HG02588 (cell line): ENCODE measurements around the gene TNFSF4.
"Not testable (repeated sequence)": the region's sequence is repeated elsewhere in the genome, so short reads cannot be mapped to it uniquely, and the experiment has no call there.

ENCODE experiments used
- ATAC-seq: cut with Tn5 transposase; IDR thresholded peaks from one replicate; pipeline ENCODE4 v1.9.1; 2021; ENCODE audit warnings: mild to moderate bottlenecking, moderate library complexity; ENCODE audit not compliant: unreplicated experiment

TNFSF4 gene

GRCh38 chr1:173168941-173169340, 38.2 kb downstream of the TNFSF4 start:
- no peak for ATAC-seq

GRCh38 chr1:173164686-173165085, 42.4 kb downstream of the TNFSF4 start:
- no peak for ATAC-seq

GRCh38 chr1:173164178-173164577, 43.0 kb downstream of the TNFSF4 start:
- no peak for ATAC-seq

- ATAC-seq: no peak
These were observed 43.9 kb downstream of the TNFSF4 start for GRCh38 chr1:173163222-173163621.

GRCh38 chr1:173162601-173163000, 44.5 kb downstream of the TNFSF4 start:
- no peak for ATAC-seq

- ATAC-seq: no peak
These were observed 45.5 kb downstream of the TNFSF4 start for GRCh38 chr1:173161510-173162221.

GRCh38 chr1:173153964-173154363, 53.2 kb downstream of the TNFSF4 start:
- ATAC-seq: not testable (repeated sequence)

GRCh38 chr1:173153503-173153902, 53.6 kb downstream of the TNFSF4 start:
- ATAC-seq: no peak

GRCh38 chr1:173152598-173152997, 54.5 kb downstream of the TNFSF4 start:
- no peak for ATAC-seq

GRCh38 chr1:173150795-173151194, 56.3 kb downstream of the TNFSF4 start:
- ATAC-seq: no peak

GRCh38 chr1:173149887-173150286, 57.2 kb downstream of the TNFSF4 start:
- no peak for ATAC-seq

- ATAC-seq: no peak
These were observed 58.2 kb downstream of the TNFSF4 start for GRCh38 chr1:173148971-173149370.

- no peak for ATAC-seq
These were observed 58.6 kb downstream of the TNFSF4 start for GRCh38 chr1:173148545-173148944.

GRCh38 chr1:173140733-173141132, 66.4 kb downstream of the TNFSF4 start:
- ATAC-seq: no peak

- ATAC-seq: no peak
These were observed 67.4 kb downstream of the TNFSF4 start for GRCh38 chr1:173139706-173140105.

GRCh38 chr1:173137107-173137706, 69.9 kb downstream of the TNFSF4 start:
- no peak for ATAC-seq

GRCh38 chr1:173134800-173135199, 72.3 kb downstream of the TNFSF4 start:
- ATAC-seq: no peak

GRCh38 chr1:173134029-173134428, 73.1 kb downstream of the TNFSF4 start:
- ATAC-seq: no peak
